Mammary epithelial cell (primary cell): ENCODE results near the gene HOXA3.

Experiments
- CTCF ChIP-seq, 2 donors: IDR thresholded peaks in 1 of 2; conservative IDR thresholded peaks in 1 of 2; 2 replicates each; pipeline ENCODE4 v1.5.1; 2011 to 2012; ENCODE audit warnings: inconsistent platforms in 2 of 2, low read length in 2 of 2, mild to moderate bottlenecking in 2 of 2, control low read depth in 1 of 2, low read depth in 1 of 2; ENCODE audit not compliant: insufficient read depth in 1 of 2; ENCODE audit errors: extremely low read depth in 1 of 2
- EZH2 ChIP-seq: IDR thresholded peaks from 2 replicates; pipeline ENCODE4 v1.6.1; 2012; ENCODE audit warnings: low read length, inconsistent platforms, borderline replicate concordance

DNA sequence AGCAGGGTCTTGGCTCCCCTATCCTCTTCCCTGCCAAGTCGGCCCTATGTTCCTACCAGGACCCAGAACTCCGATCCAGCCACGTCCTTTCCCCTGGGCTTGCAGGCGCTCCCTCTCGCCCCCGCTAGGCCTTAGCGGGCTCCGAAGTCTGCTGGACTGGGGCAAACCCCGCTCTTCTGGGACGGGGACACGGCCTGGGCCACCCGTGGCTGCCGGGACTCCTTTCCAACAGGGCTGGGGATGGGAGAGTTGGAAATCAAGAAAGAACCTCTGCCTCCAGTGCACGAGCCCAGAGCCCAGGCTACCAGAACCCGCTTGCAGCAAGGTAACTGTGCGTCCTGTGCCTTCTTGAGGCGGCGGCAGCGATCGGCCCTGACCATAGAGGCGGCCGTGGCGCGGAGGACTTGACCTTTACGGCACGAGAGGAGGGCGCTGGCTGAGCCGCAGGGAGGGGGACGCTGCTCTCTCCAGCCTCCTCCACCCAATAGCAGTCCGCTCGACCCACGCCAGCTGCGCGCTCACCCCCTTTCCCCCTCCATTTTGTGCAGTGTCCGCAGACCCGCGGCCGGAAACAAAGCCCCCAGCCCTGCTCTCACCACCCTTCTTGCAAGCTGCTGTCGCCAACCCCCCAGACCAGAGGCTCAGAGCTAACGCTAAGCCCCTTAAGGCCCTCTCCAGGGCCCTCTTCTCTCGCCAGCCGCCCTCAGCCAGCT, 39.6 kb upstream of the HOXA3 start:
- TF ChIP-seq CTCF (conservative IDR thresholded peaks at IDR 0.05 in 1 of 2, IDR thresholded peaks at IDR 0.05 in 1 of 2; ENCODE audit: extremely low read depth in 1 of 2, insufficient read depth in 1 of 2, low read depth in 1 of 2, low read length in 2 of 2), result no peak
- TF ChIP-seq EZH2, result peak; percentile 60
